PFSK-1 (cell line): ENCODE measurements around the gene IL17D.

ENCODE experiments used
- FOXP2 ChIP-seq: optimal IDR thresholded peaks from 2 replicates; pipeline ENCODE3; 2011; ENCODE audit warnings: borderline replicate concordance, control low read depth, inconsistent platforms; ENCODE audit not compliant: insufficient read depth; ENCODE audit errors: extremely low read length, extremely low read depth
- POLR2AphosphoS5 ChIP-seq: IDR thresholded peaks from 2 replicates; pipeline ENCODE4 v1.6.1; 2012; ENCODE audit warnings: low read depth, mild to moderate bottlenecking, control low read depth, low read length, moderate library complexity
- SIN3A ChIP-seq: IDR thresholded peaks from 2 replicates; pipeline ENCODE4 v1.6.1; 2012; ENCODE audit warnings: mild to moderate bottlenecking, low read length, moderate library complexity, borderline replicate concordance; ENCODE audit not compliant: insufficient read depth
- TAF1 ChIP-seq: IDR thresholded peaks from 2 replicates; pipeline ENCODE4 v1.6.1; 2012; ENCODE audit warnings: low read length, control low read depth, borderline replicate concordance; ENCODE audit not compliant: insufficient read depth

DNA sequence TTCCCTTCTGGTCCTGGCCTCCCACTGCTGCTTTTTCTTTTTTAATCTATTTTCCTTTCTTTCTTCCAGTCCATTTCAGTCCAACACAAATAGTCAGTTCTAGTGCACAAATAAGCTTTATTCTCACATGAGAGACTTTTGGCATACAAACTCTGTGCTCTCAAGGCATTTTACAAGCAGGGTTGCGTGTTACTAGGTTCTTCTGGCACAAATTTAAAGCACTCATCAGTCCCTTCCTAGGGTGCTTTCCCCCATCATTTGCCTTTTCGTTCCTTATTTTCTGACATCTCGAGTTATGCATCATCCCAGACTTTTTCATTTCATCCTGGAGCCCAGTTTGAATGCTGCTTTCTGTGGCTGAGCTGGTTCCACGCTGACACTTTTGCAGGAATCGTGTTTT lies 29.8 kb upstream of the IL17D start:
- TF ChIP-seq TAF1 (no peak), POLR2AphosphoS5 (no peak), SIN3A (no peak), FOXP2 (no peak)
